Measurements from ENCODE around the gene FGF1.

Gene FGF1

GRCh38 chr5:142568283-142568995 is 117.5 kb downstream of the FGF1 start:
- no peak for DNase-seq

- DNase-seq: no peak
These were observed 124.3 kb downstream of the FGF1 start for GRCh38 chr5:142561486-142562097.

GRCh38 chr5:142561029-142561428 is 124.9 kb downstream of the FGF1 start:
- no peak for DNase-seq

GRCh38 chr5:142552107-142552506 is 133.8 kb downstream of the FGF1 start:
- no peak for DNase-seq

- DNase-seq: no peak
These were observed 134.4 kb downstream of the FGF1 start for GRCh38 chr5:142551338-142552067.

- no peak for DNase-seq
These were observed 135.4 kb downstream of the FGF1 start for GRCh38 chr5:142550471-142550870.

GRCh38 chr5:142549834-142550233 is 136.1 kb downstream of the FGF1 start:
- DNase-seq: no peak

GRCh38 chr5:142548739-142549275 is 137.1 kb downstream of the FGF1 start:
- peak; percentile 59 for DNase-seq

- DNase-seq: no peak
These were observed 138.2 kb downstream of the FGF1 start for GRCh38 chr5:142547445-142548380.

- DNase-seq: no peak
These were observed 140.1 kb downstream of the FGF1 start for GRCh38 chr5:142545650-142546322.

- DNase-seq: no peak
These were observed 140.8 kb downstream of the FGF1 start for GRCh38 chr5:142544946-142545649.

GRCh38 chr5:142544071-142544753 is 141.7 kb downstream of the FGF1 start:
- no peak for DNase-seq

- DNase-seq: no peak
These were observed 143.0 kb downstream of the FGF1 start for GRCh38 chr5:142542906-142543305.
